A673 (cell line): ENCODE data around the gene BOK. TPM values are rescaled to one million over a fixed set of nuclear protein-coding genes. Genes with fewer than 3 reads are reported as not detected.

Experiments used
- BruUV-seq: library from RNA; stranded (reverse); fragments of 400-500 nt; replicated peaks from 2 replicates; lab custom pipeline; 2021; lab: Mats Ljungman, UMichigan
- CTCF ChIA-PET: fragments of 300-600 bp; sonication (Branson Sonifier 250); formaldehyde crosslinking; loops from one replicate; lab custom pipeline; 2022; ENCODE audit warnings: antibody characterized with exemption; lab: Charles Lee
- POLR2A ChIA-PET: fragments of 300-600 bp; sonication (Branson Sonifier 250); formaldehyde crosslinking; loops from one replicate; lab custom pipeline; 2022; ENCODE audit warnings: antibody characterized with exemption; ENCODE audit not compliant: low non-redundant PET; lab: Charles Lee
- DNase-seq: peaks from one replicate; pipeline ENCODE4 v3.0.0-alpha.2; 2015; ENCODE audit warnings: low spot score
- H3K27ac ChIP-seq: fragments of 200-600 bp; sonication (generic); 2 replicates; pipeline ENCODE4 v1.5.1; 2016; ENCODE audit warnings: mixed run types, low read depth, mild to moderate bottlenecking, mixed read lengths, antibody characterized with exemption, low read length; ENCODE audit not compliant: poor library complexity, severe bottlenecking
- H3K27me3 ChIP-seq: fragments of 200-600 bp; sonication (generic); replicated peaks from 2 replicates; pipeline ENCODE4 v1.6.1; 2017; ENCODE audit warnings: mixed run types, low read depth, mild to moderate bottlenecking, mixed read lengths, antibody characterized with exemption, low read length; ENCODE audit not compliant: insufficient read depth, poor library complexity
- H3K36me3 ChIP-seq: fragments of 200-600 bp; sonication (generic); 2 replicates; pipeline ENCODE4 v1.6.1; 2016; ENCODE audit warnings: mixed run types, mild to moderate bottlenecking, mixed read lengths, antibody characterized with exemption, low read length; ENCODE audit not compliant: insufficient read depth, poor library complexity, severe bottlenecking
- H3K4me1 ChIP-seq: fragments of 200-600 bp; sonication (generic); 2 replicates; pipeline ENCODE4 v1.6.1; 2017; ENCODE audit warnings: mixed run types, mild to moderate bottlenecking, mixed read lengths, antibody characterized with exemption, low read length; ENCODE audit not compliant: insufficient read depth, poor library complexity, severe bottlenecking
- H3K4me3 ChIP-seq: fragments of 200-600 bp; sonication (generic); 2 replicates; pipeline ENCODE4 v1.5.1; 2016; ENCODE audit warnings: low read depth, mixed run types, mild to moderate bottlenecking, mixed read lengths, low read length; ENCODE audit not compliant: poor library complexity, severe bottlenecking
- H3K9me3 ChIP-seq: fragments of 200-600 bp; sonication (generic); 2 replicates; pipeline ENCODE4 v1.6.1; 2016; ENCODE audit warnings: mixed run types, low read depth, mild to moderate bottlenecking, mixed read lengths, antibody characterized with exemption, low read length; ENCODE audit not compliant: poor library complexity, severe bottlenecking
- CTCF ChIP-seq: fragments of 300-800, 200-600 bp; sonication (generic); conservative IDR thresholded peaks from 2 replicates; pipeline ENCODE4 v1.5.1; 2017; ENCODE audit warnings: low read depth, mild to moderate bottlenecking, antibody characterized with exemption, low read length, moderate library complexity, mixed read lengths
- EZH2 ChIP-seq: fragments of 200-600 bp; sonication (generic); IDR thresholded peaks from 2 replicates; pipeline ENCODE4 v1.6.1; 2017; ENCODE audit warnings: borderline replicate concordance, low read depth, mild to moderate bottlenecking, mixed read lengths, antibody characterized with exemption, low read length; ENCODE audit not compliant: poor library complexity, severe bottlenecking
- intact Hi-C: fragments of 100-400 bp; cut with micrococcal nuclease; formaldehyde crosslinking; loops from one replicate; pipeline ENCODE4 v1.10.0; 2022; ENCODE audit not compliant: unreplicated experiment
- total RNA-seq: library from RNA; stranded (reverse); gene quantifications from 2 replicates; pipeline ENCODE4 v1.2.3, GENCODE V29; 2021

Gene BOK
- total RNA-seq, 1 experiment from 2014 or later: 2.7 TPM

GRCh38 chr2:241550616-241551580, 7.6 kb upstream of the BOK start:
- ChIA-PET POLR2A (no interaction called here), CTCF (no interaction called here)
- no peak for DNase-seq
- no TSS peak for BruUV-seq
- Histone ChIP-seq H3K9me3 (no peaks in the 10 kb centered on the region), H3K4me1 (peaks cover 9% of the 10 kb centered on the region), H3K36me3 (no peaks in the 10 kb centered on the region), H3K27ac (no peak overlapping the region), H3K27me3 (no peaks in the 10 kb centered on the region), H3K4me3 (no peak overlapping the region)
- TF ChIP-seq EZH2 (no peak), CTCF (no peak)
- intact Hi-C loops: no loop called here

- no TSS peak for BruUV-seq
- Histone ChIP-seq H3K4me3 (no peak overlapping the region), H3K27ac (no peak overlapping the region), H3K9me3 (peaks cover under 1% of the 10 kb centered on the region), H3K27me3 (no peaks in the 10 kb centered on the region), H3K4me1 (peaks cover 5% of the 10 kb centered on the region), H3K36me3 (no peaks in the 10 kb centered on the region)
- ChIA-PET POLR2A (no interaction called here), CTCF (no interaction called here)
- intact Hi-C loops: no loop called here
- TF ChIP-seq EZH2 (no peak), CTCF (no peak)
- DNase-seq: no peak
Measured at GRCh38 chr2:241551599-241551997, 6.9 kb upstream of the BOK start.

- ChIA-PET POLR2A (no interaction called here), CTCF (no interaction called here)
- Histone ChIP-seq H3K4me1 (no peaks in the 10 kb centered on the region), H3K27me3 (no peaks in the 10 kb centered on the region), H3K9me3 (peaks cover 6% of the 10 kb centered on the region), H3K27ac (no peak overlapping the region), H3K36me3 (no peaks in the 10 kb centered on the region), H3K4me3 (no peak overlapping the region)
- intact Hi-C loops: no loop called here
- no peak for TF ChIP-seq CTCF
- TF ChIP-seq EZH2: no peak
- no peak for DNase-seq
- BruUV-seq: no TSS peak
Measured at GRCh38 chr2:241551998-241552737, 6.4 kb upstream of the BOK start.
